CD14-positive monocyte (primary cell): ENCODE data around the gene RAB17. TPM values are rescaled to one million over a fixed set of nuclear protein-coding genes. Genes with fewer than 3 reads are reported as not detected.

Experiments
- DNase-seq, 3 donors: peaks; one replicate each; pipeline ENCODE4 v3.0.0-alpha.2; 2011 to 2022
- H2AFZ ChIP-seq: 2 replicates; pipeline ENCODE4 v1.6.0; 2012; ENCODE audit warnings: mild to moderate bottlenecking, low read depth, low read length, inconsistent platforms; ENCODE audit not compliant: insufficient read depth, poor library complexity, severe bottlenecking
- H3K27ac ChIP-seq, 2 donors: 1 replicate in 1 of 2; 2 replicates in 1 of 2; pipeline ENCODE4 v1.5.1; 2012 to 2013; ENCODE audit warnings: low read length in 2 of 2, control low read depth in 1 of 2, inconsistent platforms in 1 of 2, low read depth in 1 of 2, mild to moderate bottlenecking in 1 of 2
- H3K27me3 ChIP-seq, 2 donors: one replicate each; pipeline versions ENCODE4 v1.6.0 to v1.6.1; 2011 to 2013; ENCODE audit warnings: low read length in 2 of 2; ENCODE audit not compliant: control insufficient read depth in 2 of 2, insufficient read depth in 2 of 2
- H3K36me3 ChIP-seq, 2 donors: replicated peaks in 1 of 2; 1 replicate in 1 of 2; 2 replicates in 1 of 2; pipeline versions ENCODE4 v1.5.1 to v1.6.1; 2012 to 2013; ENCODE audit warnings: low read length in 2 of 2, control low read depth in 1 of 2, inconsistent platforms in 1 of 2, mild to moderate bottlenecking in 1 of 2; ENCODE audit not compliant: insufficient read depth in 2 of 2, control insufficient read depth in 1 of 2
- H3K4me1 ChIP-seq, 2 donors: 1 replicate in 1 of 2; 2 replicates in 1 of 2; pipeline versions ENCODE4 v1.5.1 to v1.6.1; 2012 to 2013; ENCODE audit warnings: low read length in 2 of 2, control low read depth in 1 of 2, inconsistent platforms in 1 of 2, mild to moderate bottlenecking in 1 of 2, moderate library complexity in 1 of 2; ENCODE audit not compliant: insufficient read depth in 2 of 2, control insufficient read depth in 1 of 2
- H3K4me2 ChIP-seq: replicated peaks from 2 replicates; pipeline ENCODE3; 2012; ENCODE audit warnings: low read length, moderate library complexity, mild to moderate bottlenecking; ENCODE audit not compliant: poor library complexity, severe bottlenecking; ENCODE audit errors: extremely low read depth
- H3K4me3 ChIP-seq, 3 experiments: fragments of 200-600 bp in 1 of 3; sonication (generic) in 1 of 3; replicated peaks in 1 of 3; 1 replicate in 2 of 3; 2 replicates in 1 of 3; pipeline ENCODE4 v1.5.1; 2011 to 2013; ENCODE audit warnings: low read length in 3 of 3, mild to moderate bottlenecking in 3 of 3, control low read depth in 2 of 3, low read depth in 2 of 3, inconsistent platforms in 1 of 3, moderate library complexity in 1 of 3
- H3K79me2 ChIP-seq: 2 replicates; pipeline ENCODE4 v1.6.0; 2012; ENCODE audit warnings: mild to moderate bottlenecking, control low read depth, inconsistent platforms, low read length, moderate library complexity; ENCODE audit not compliant: insufficient read depth
- H3K9ac ChIP-seq: 2 replicates; pipeline ENCODE4 v1.6.0; 2017; ENCODE audit warnings: low read length, mild to moderate bottlenecking; ENCODE audit not compliant: insufficient read depth, poor library complexity, severe bottlenecking
- H3K9me3 ChIP-seq, 2 donors: replicated peaks in 1 of 2; 1 replicate in 1 of 2; 2 replicates in 1 of 2; pipeline versions ENCODE4 v1.5.1 to v1.6.1; 2012 to 2013; ENCODE audit warnings: low read length in 2 of 2, control low read depth in 1 of 2; ENCODE audit not compliant: control insufficient read depth in 1 of 2, insufficient read depth in 1 of 2
- H4K20me1 ChIP-seq: 2 replicates; pipeline ENCODE4 v1.6.0; 2012; ENCODE audit warnings: mild to moderate bottlenecking, low read length, control low read depth, moderate library complexity; ENCODE audit not compliant: insufficient read depth
- H3K27ac Mint-ChIP-seq, 7 donors: one replicate each; pipeline ENCODE4 v1.8.0; 2020; ENCODE audit warnings: mild to moderate bottlenecking in 7 of 7, mixed read lengths in 7 of 7, moderate library complexity in 6 of 7, inconsistent platforms in 2 of 7
- H3K27me3 Mint-ChIP-seq, 3 donors: one replicate each; pipeline ENCODE4 v1.8.0; 2021 to 2022; ENCODE audit warnings: low read depth in 3 of 3, mild to moderate bottlenecking in 3 of 3, mixed read lengths in 3 of 3, moderate library complexity in 3 of 3, inconsistent platforms in 1 of 3
- H3K36me3 Mint-ChIP-seq, 2 donors: one replicate each; pipeline ENCODE4 v1.8.0; 2020; ENCODE audit warnings: mixed read lengths in 2 of 2, inconsistent platforms in 1 of 2, mild to moderate bottlenecking in 1 of 2
- H3K4me1 Mint-ChIP-seq: one replicate; pipeline ENCODE4 v1.8.0; 2020; ENCODE audit warnings: mild to moderate bottlenecking, mixed read lengths
- H3K4me3 Mint-ChIP-seq, 2 donors: one replicate each; pipeline ENCODE4 v1.8.0; 2020; ENCODE audit warnings: mild to moderate bottlenecking in 2 of 2, mixed read lengths in 2 of 2, moderate library complexity in 1 of 2
- H3K9me3 Mint-ChIP-seq, 7 donors: one replicate each; pipeline ENCODE4 v1.8.0; 2020 to 2022; ENCODE audit warnings: mixed read lengths in 7 of 7, mild to moderate bottlenecking in 6 of 7, moderate library complexity in 6 of 7, inconsistent platforms in 2 of 7
- CTCF ChIP-seq: fragments of 200-600 bp; IDR thresholded peaks from one replicate; pipeline ENCODE4 v1.8.0; 2022; ENCODE audit warnings: antibody characterized with exemption, mild to moderate bottlenecking
- WGBS: methylation state at CpG from one replicate; pipeline ENCODE4 v1.1.5; 2013; ENCODE audit warnings: missing lambda C conversion rate; ENCODE audit not compliant: insufficient coverage; 5-methylcytosine and 5-hydroxymethylcytosine counted together
- intact Hi-C, 2 donors: fragments of 100-400 bp; cut with micrococcal nuclease; formaldehyde crosslinking; loops; one replicate each; pipeline versions ENCODE4 v1.15.0 to v1.15.1; 2023
- polyA plus RNA-seq, 3 donors: library from polyadenylated mRNA; depleted of rRNA in 1 of 3; unstranded in 2 of 3; stranded (reverse) in 1 of 3; fragments of 300-500 nt in 2 of 3; fragments of >200 nt in 1 of 3; fragmentation: Illumina TruSeq in 2 of 3; gene quantifications; 1 replicate in 2 of 3; 2 replicates in 1 of 3; pipeline ENCODE4 v1.2.3, GENCODE V29; 2012 to 2021

RAB17 gene
- polyA plus RNA-seq, 3 donors, result 0.13 to 0.35 TPM; not detected in 1

GRCh38 chr2:237549216-237549615, 41.3 kb downstream of the RAB17 start:
- no peak overlapping the region for H3K9ac ChIP-seq
- H3K27me3 ChIP-seq, result peaks cover 0 to 2% of the 10 kb centered on the region in 2 donors
- DNase-seq, result no peak
- H3K9me3 Mint-ChIP-seq, result peaks cover 6 to 14% (median 11%) of the 10 kb centered on the region in 7 donors
- no peak overlapping the region for H3K27ac ChIP-seq
- TF ChIP-seq CTCF, result no peak
- no peaks in the 10 kb centered on the region for H4K20me1 ChIP-seq
- H3K36me3 ChIP-seq, result no peaks in the 10 kb centered on the region
- 81% methylated on average over 8 of the region's 8 CpGs for WGBS
- no peak overlapping the region for H3K4me3 ChIP-seq
- H3K4me3 Mint-ChIP-seq, result no peak overlapping the region
- no peaks in the 10 kb centered on the region for H3K79me2 ChIP-seq
- no peak overlapping the region for H2AFZ ChIP-seq
- H3K4me1 Mint-ChIP-seq, result no peaks in the 10 kb centered on the region
- H3K4me1 ChIP-seq, result no peaks in the 10 kb centered on the region
- no peak overlapping the region for H3K4me2 ChIP-seq
- H3K9me3 ChIP-seq, result peaks cover 11 to 13% of the 10 kb centered on the region in 2 donors
- H3K27ac Mint-ChIP-seq, result no peak overlapping the region
- no peaks in the 10 kb centered on the region for H3K36me3 Mint-ChIP-seq
- peaks cover 11 to 15% (median 13%) of the 10 kb centered on the region in 3 donors for H3K27me3 Mint-ChIP-seq
- intact Hi-C loops, result no loop called here

GRCh38 chr2:237547841-237548416, 42.6 kb downstream of the RAB17 start:
- Histone ChIP-seq H3K79me2 (no peaks in the 10 kb centered on the region), H3K4me3 (no peak overlapping the region), H3K36me3 (no peaks in the 10 kb centered on the region), H3K9me3 (peaks cover under 1 to 2% of the 10 kb centered on the region in 2 donors), H3K4me2 (no peak overlapping the region), H3K27ac (no peak overlapping the region), H3K27me3 (peaks cover 0 to 2% of the 10 kb centered on the region in 2 donors), H4K20me1 (no peaks in the 10 kb centered on the region), H3K4me1 (no peaks in the 10 kb centered on the region), H2AFZ (no peak overlapping the region), H3K9ac (no peak overlapping the region)
- no peaks in the 10 kb centered on the region for H3K4me1 Mint-ChIP-seq
- DNase-seq, result no peak
- peaks cover 8 to 13% (median 13%) of the 10 kb centered on the region in 3 donors for H3K27me3 Mint-ChIP-seq
- intact Hi-C loops, result no loop called here
- H3K36me3 Mint-ChIP-seq, result no peaks in the 10 kb centered on the region
- H3K9me3 Mint-ChIP-seq, result peaks cover 0 to 3% (median 2%) of the 10 kb centered on the region in 7 donors
- 62% methylated on average over 8 of the region's 11 CpGs for WGBS
- no peak overlapping the region for H3K27ac Mint-ChIP-seq
- no peak overlapping the region for H3K4me3 Mint-ChIP-seq
- TF ChIP-seq CTCF, result no peak
